Common myeloid progenitor, CD34-positive (primary cell): Measurements from ENCODE around the gene ZFP36L2.

Experiments used
- CTCF ChIA-PET: fragments of 350-600 bp; sonication (Branson Sonifier 250); formaldehyde crosslinking; loops from one replicate; lab custom pipeline; 2021; ENCODE audit warnings: antibody characterized with exemption; lab: Charles Lee
- POLR2A ChIA-PET: fragments of 350-600 bp; sonication (Branson Sonifier 250); formaldehyde crosslinking; loops from one replicate; lab custom pipeline; 2021; ENCODE audit warnings: antibody characterized with exemption; lab: Charles Lee
- DNase-seq, 3 donors: peaks; one replicate each; pipeline versions ENCODE4 v3.0.0 to v3.0.0-alpha.2; 2013
- H3K27ac ChIP-seq, 2 experiments: 1 replicate in 1 of 2; 2 replicates in 1 of 2; pipeline ENCODE4 v1.7.0; 2013; ENCODE audit warnings: inconsistent platforms in 2 of 2, low read length in 2 of 2, mild to moderate bottlenecking in 2 of 2, low read depth in 1 of 2, moderate library complexity in 1 of 2; ENCODE audit not compliant: severe bottlenecking in 2 of 2, insufficient read depth in 1 of 2, poor library complexity in 1 of 2
- H3K27me3 ChIP-seq, 5 experiments: replicated peaks in 2 of 5; 1 replicate in 3 of 5; 2 replicates in 2 of 5; pipeline versions ENCODE4 v1.6.1 to v1.7.0; 2013; ENCODE audit warnings: low read length in 4 of 5, mild to moderate bottlenecking in 2 of 5, moderate library complexity in 2 of 5, inconsistent platforms in 1 of 5; ENCODE audit not compliant: insufficient read depth in 5 of 5, control insufficient read depth in 4 of 5
- H3K36me3 ChIP-seq, 4 experiments: 1 replicate in 2 of 4; 2 replicates in 2 of 4; pipeline versions ENCODE4 v1.6.1 to v1.7.0; 2013; ENCODE audit warnings: low read length in 3 of 4, control low read depth in 1 of 4, mild to moderate bottlenecking in 1 of 4; ENCODE audit not compliant: control insufficient read depth in 4 of 4, insufficient read depth in 4 of 4
- H3K4me1 ChIP-seq, 4 experiments: 1 replicate in 3 of 4; 2 replicates in 1 of 4; pipeline versions ENCODE4 v1.6.1 to v1.7.1; 2013; ENCODE audit warnings: low read length in 3 of 4, mild to moderate bottlenecking in 3 of 4, control low read depth in 1 of 4, inconsistent platforms in 1 of 4, moderate library complexity in 1 of 4; ENCODE audit not compliant: control insufficient read depth in 4 of 4, insufficient read depth in 4 of 4; ENCODE audit errors: control extremely low read depth in 1 of 4
- H3K4me3 ChIP-seq, 7 experiments: 1 replicate in 4 of 7; 2 replicates in 3 of 7; pipeline versions ENCODE4 v1.5.1 to v1.7.0; 2013; ENCODE audit warnings: mild to moderate bottlenecking in 7 of 7, low read length in 6 of 7, moderate library complexity in 6 of 7, inconsistent platforms in 2 of 7, low read depth in 2 of 7, control low read depth in 1 of 7; ENCODE audit not compliant: insufficient read depth in 4 of 7, control insufficient read depth in 1 of 7; ENCODE audit errors: extremely low read depth in 1 of 7
- H3K9me3 ChIP-seq, 5 experiments: 1 replicate in 4 of 5; 2 replicates in 1 of 5; pipeline versions ENCODE4 v1.6.1 to v1.7.1; 2013; ENCODE audit warnings: low read length in 4 of 5, mild to moderate bottlenecking in 2 of 5, inconsistent platforms in 1 of 5, low read depth in 1 of 5, moderate library complexity in 1 of 5; ENCODE audit not compliant: control insufficient read depth in 4 of 5, insufficient read depth in 2 of 5; ENCODE audit errors: control extremely low read depth in 1 of 5
- WGBS: methylation state at CpG from one replicate; pipeline ENCODE4 v1.1.5; 2013; ENCODE audit not compliant: insufficient coverage; 5-methylcytosine and 5-hydroxymethylcytosine counted together

ZFP36L2 gene

GRCh38 chr2:43228756-43229659 lies 2.6 kb upstream of the ZFP36L2 start:
- Histone ChIP-seq H3K4me3 (peak overlapping the region in 4 of 7 experiments; percentile 89 to 100 (median 95)), H3K36me3 (peaks cover 0 to 37% (median 32%) of the 10 kb centered on the region in 4 experiments)
- CTCF ChIA-PET, result interaction anchor here (0.5 to 13.6 kb wide), 53 partner anchors 9 to 405 kb away, joined by 3 to 178 read pairs (median 5); no protein-coding TSS in a partner anchor

GRCh38 chr2:43228321-43228751 lies 1.9 kb upstream of the ZFP36L2 start:
- Histone ChIP-seq H3K4me3 (peak overlapping the region in 6 of 7 experiments; percentile 89 to 100 (median 95)), H3K36me3 (peaks cover 0 to 44% (median 38%) of the 10 kb centered on the region in 4 experiments), H3K9me3 (no peaks in the 10 kb centered on the region), H3K27me3 (no peaks in the 10 kb centered on the region), H3K27ac (peak overlapping the region; percentile 48 to 83), H3K4me1 (peaks cover 16 to 31% (median 22%) of the 10 kb centered on the region in 4 experiments)
- 39% methylated on average over 2 of the region's 2 CpGs for WGBS
- CTCF ChIA-PET, result interaction anchor here (0.8 to 13.6 kb wide), 42 partner anchors 8 to 404 kb away, joined by 3 to 178 read pairs (median 5); no protein-coding TSS in a partner anchor
- POLR2A ChIA-PET, result interaction anchor here (0.6 to 8.1 kb wide), 11 partner anchors 96 to 418 kb away, joined by 3 to 75 read pairs (median 10); no protein-coding TSS in a partner anchor
- DNase-seq, result peak in 2 of 3 donors; percentile 55 to 67

More at GRCh38 chr2:43228756-43229659, 2.6 kb upstream of the ZFP36L2 start:
- Histone ChIP-seq H3K27ac (peak overlapping the region; percentile 13 to 83), H3K4me1 (peaks cover 16 to 38% (median 29%) of the 10 kb centered on the region in 4 experiments), H3K27me3 (no peaks in the 10 kb centered on the region), H3K9me3 (no peaks in the 10 kb centered on the region)
- POLR2A ChIA-PET, result interaction anchor here (0.6 to 6.0 kb wide), 9 partner anchors 13 to 418 kb away, joined by 3 to 57 read pairs (median 4); no protein-coding TSS in a partner anchor
- WGBS, result 0% methylated on average over 2 of the region's 6 CpGs
- peak in 2 of 3 donors; percentile 45 to 50 for DNase-seq

- 0% methylated on average over 6 of the region's 10 CpGs for WGBS
- ChIA-PET CTCF (interaction anchor here (0.8 to 13.6 kb wide), 24 partner anchors 10 to 398 kb away, joined by 3 to 178 read pairs (median 8); no protein-coding TSS in a partner anchor), POLR2A (interaction anchor here (0.6 to 8.1 kb wide), 14 partner anchors 11 to 417 kb away, joined by 3 to 75 read pairs (median 4); no protein-coding TSS in a partner anchor)
Measured at GRCh38 chr2:43227830-43228281, 1.4 kb upstream of the ZFP36L2 start.

GRCh38 chr2:43226955-43227829 lies 786 bp upstream of the ZFP36L2 start:
- Histone ChIP-seq H3K36me3 (peaks cover 0 to 51% (median 45%) of the 10 kb centered on the region in 4 experiments), H3K4me1 (peaks cover 16 to 25% (median 21%) of the 10 kb centered on the region in 4 experiments), H3K27ac (peak overlapping the region; percentile 48 to 83), H3K9me3 (no peaks in the 10 kb centered on the region), H3K4me3 (peak overlapping the region; percentile 84 to 100 (median 93)), H3K27me3 (no peaks in the 10 kb centered on the region)
- under 1% methylated on average over 65 of the region's 77 CpGs for WGBS
- DNase-seq, result peak; percentile 80 to 85 (median 82)
- CTCF ChIA-PET, result interaction anchor here (0.7 to 13.6 kb wide), 24 partner anchors 9 to 397 kb away, joined by 3 to 178 read pairs (median 8); no protein-coding TSS in a partner anchor
- POLR2A ChIA-PET, result interaction anchor here (0.5 to 8.1 kb wide), 28 partner anchors 9 to 417 kb away, joined by 3 to 75 read pairs (median 4); no protein-coding TSS in a partner anchor

More at GRCh38 chr2:43227830-43228281, 1.4 kb upstream of the ZFP36L2 start:
- H3K27me3 ChIP-seq, result no peaks in the 10 kb centered on the region
- peaks cover 16 to 27% (median 21%) of the 10 kb centered on the region in 4 experiments for H3K4me1 ChIP-seq
- peak overlapping the region; percentile 84 to 100 (median 93) for H3K4me3 ChIP-seq
- no peaks in the 10 kb centered on the region for H3K9me3 ChIP-seq
- peak overlapping the region; percentile 48 to 83 for H3K27ac ChIP-seq
- peaks cover 0 to 49% (median 40%) of the 10 kb centered on the region in 4 experiments for H3K36me3 ChIP-seq
- DNase-seq, result no peak

GRCh38 chr2:43225788-43226557 lies 433 bp downstream of the ZFP36L2 start:
- Histone ChIP-seq H3K4me3 (peak overlapping the region; percentile 72 to 100 (median 97)), H3K27ac (peak overlapping the region; percentile 61 to 91), H3K9me3 (no peaks in the 10 kb centered on the region), H3K36me3 (peaks cover 0 to 56% (median 45%) of the 10 kb centered on the region in 4 experiments), H3K27me3 (no peaks in the 10 kb centered on the region), H3K4me1 (peaks cover 28 to 34% (median 31%) of the 10 kb centered on the region in 4 experiments)
- under 1% methylated on average over 66 of the region's 80 CpGs for WGBS
- POLR2A ChIA-PET, result interaction anchor here (0.6 to 8.1 kb wide), 24 partner anchors 8 to 368 kb away, joined by 3 to 75 read pairs (median 5); no protein-coding TSS in a partner anchor
- peak; percentile 57 to 88 (median 83) for DNase-seq
- CTCF ChIA-PET, result interaction anchor here (0.9 to 13.6 kb wide), 17 partner anchors 13 to 397 kb away, joined by 3 to 178 read pairs (median 25); no protein-coding TSS in a partner anchor
